K562 (cell line): Measurements from ENCODE around the gene CDC42SE2. TPM values are rescaled to one million over a fixed set of nuclear protein-coding genes. Genes with fewer than 3 reads are reported as not detected.

Experiments
- ATAC-seq: fragments of 200-7000 bp; cut with Tn5 transposase; 3 replicates; pipeline ENCODE4 v1.9.1; 2020; ENCODE audit warnings: moderate library complexity
- BruUV-seq: library from RNA; stranded (reverse); fragments of 400-500 nt; replicated peaks from 2 replicates; lab custom pipeline; 2021; lab: Mats Ljungman, UMichigan
- CTCF ChIA-PET: fragments of 300-600 bp; formaldehyde crosslinking; extraction: SDS; loops from one replicate; lab custom pipeline; 2021; ENCODE audit warnings: low intra/inter-chr PET ratio; lab: Yijun Ruan, JAX
- POLR2A ChIA-PET: fragments of 300-600, 350-650 bp; sonication (Branson Sonifier 250); formaldehyde crosslinking; extraction: SDS; loops from one replicate; lab custom pipeline; 2021; ENCODE audit warnings: antibody characterized with exemption, inconsistent platforms; lab: Yijun Ruan, JAX
- DNase-seq, 4 experiments: peaks; one replicate each; pipeline versions ENCODE4 v3.0.0 to v3.0.0-alpha.2; 2011 to 2018; ENCODE audit warnings: low spot score in 3 of 4, mixed read lengths in 3 of 4; ENCODE audit errors: extremely low read depth in 1 of 4
- FAIRE-seq: peaks from 2 replicates; lab custom pipeline; 2011; peaks lifted over from hg19 to GRCh38; lab: Jason Lieb, UNC
- H2AFZ ChIP-seq: 2 replicates; pipeline ENCODE4 v1.6.0; 2011; ENCODE audit warnings: low read depth, low read length, control low read depth, inconsistent platforms
- H3K27ac ChIP-seq: fragments of 200-600 bp; 3 replicates; pipeline ENCODE4 v1.8.0; 2011; ENCODE audit warnings: low read depth, mild to moderate bottlenecking, control low read depth, inconsistent platforms, low read length, moderate library complexity, mixed read lengths; ENCODE audit errors: extremely low read depth
- H3K27me3 ChIP-seq, 2 experiments: fragments of 300-600 bp in 1 of 2; 2 replicates in 1 of 2; 3 replicates in 1 of 2; pipeline versions ENCODE4 v1.6.0 to v1.8.0; 2011; ENCODE audit warnings: inconsistent platforms in 2 of 2, low read length in 2 of 2, mild to moderate bottlenecking in 1 of 2, mixed read lengths in 1 of 2, moderate library complexity in 1 of 2; ENCODE audit not compliant: control insufficient read depth in 2 of 2, insufficient read depth in 2 of 2
- H3K36me3 ChIP-seq: fragments of 300-600 bp; 3 replicates; pipeline ENCODE4 v1.8.0; 2011; ENCODE audit warnings: mild to moderate bottlenecking, low read length, inconsistent platforms; ENCODE audit not compliant: control insufficient read depth, insufficient read depth
- H3K4me1 ChIP-seq, 2 experiments: fragments of 200-600 bp in 1 of 2; replicated peaks in 1 of 2; 2 replicates in 1 of 2; 3 replicates in 1 of 2; pipeline versions ENCODE4 v1.5.1 to v1.8.0; 2011; ENCODE audit warnings: inconsistent platforms in 2 of 2, low read length in 2 of 2, mild to moderate bottlenecking in 1 of 2, mixed read lengths in 1 of 2, moderate library complexity in 1 of 2; ENCODE audit not compliant: control insufficient read depth in 2 of 2, insufficient read depth in 2 of 2
- H3K4me2 ChIP-seq: 2 replicates; pipeline ENCODE4 v1.6.1; 2011; ENCODE audit warnings: low read length, control low read depth, inconsistent platforms, mixed read lengths; ENCODE audit not compliant: insufficient read depth
- H3K4me3 ChIP-seq: fragments of 200-600 bp; sonication (generic), shearing (Covaris generic); 2 replicates; pipeline ENCODE4 v1.5.1; 2016; ENCODE audit warnings: control low read depth, inconsistent platforms
- H3K79me2 ChIP-seq: fragments of 200-600 bp; 3 replicates; pipeline ENCODE4 v1.8.0; 2011; ENCODE audit warnings: low read length, inconsistent platforms; ENCODE audit not compliant: control insufficient read depth, insufficient read depth
- H3K9ac ChIP-seq, 2 experiments: 2 replicates each; pipeline versions ENCODE4 v1.6.0 to v1.6.1; 2011; ENCODE audit warnings: low read depth in 2 of 2, low read length in 2 of 2, control low read depth in 1 of 2, inconsistent platforms in 1 of 2, mild to moderate bottlenecking in 1 of 2, mixed read lengths in 1 of 2; ENCODE audit not compliant: insufficient read depth in 1 of 2
- H3K9me1 ChIP-seq: one replicate; pipeline ENCODE4 v1.6.0; 2011; ENCODE audit warnings: inconsistent platforms, mild to moderate bottlenecking, low read length, moderate library complexity; ENCODE audit not compliant: control insufficient read depth, insufficient read depth
- H3K9me3 ChIP-seq: replicated peaks from 2 replicates; pipeline ENCODE4 v1.5.1; 2011; ENCODE audit warnings: low read depth, low read length, inconsistent platforms; ENCODE audit not compliant: control insufficient read depth, insufficient read depth
- H4K20me1 ChIP-seq: replicated peaks from 2 replicates; pipeline ENCODE4 v1.6.1; 2011; ENCODE audit warnings: low read length, inconsistent platforms, mixed read lengths; ENCODE audit not compliant: control insufficient read depth, insufficient read depth
- TAF9B ChIP-seq: fragments of 450-650 bp; IDR thresholded peaks from 2 replicates; pipeline ENCODE4 v1.6.1; 2018; ENCODE audit warnings: mild to moderate bottlenecking; ENCODE audit not compliant: partially characterized antibody
- WGBS: fragments of 100-300 bp; shearing (Covaris generic); methylation state at CpG from one replicate; pipeline ENCODE4 v1.1.6; 2016; ENCODE audit warnings: low coverage, mixed read lengths; ENCODE audit not compliant: insufficient coverage; ENCODE audit errors: missing lambda C conversion rate; 5-methylcytosine and 5-hydroxymethylcytosine counted together
- in situ Hi-C: fragments of 300-500 bp; cut with MboI; formaldehyde crosslinking; loops from 4 replicates; pipeline ENCODE4 v1.15.0; 2018; ENCODE audit warnings: inconsistent platforms, mixed read lengths
- intact Hi-C: fragments of 100-400 bp; cut with micrococcal nuclease; formaldehyde crosslinking; loops from 2 replicates; pipeline ENCODE4 v1.14.2; 2022
- polyA plus RNA-seq, 8 experiments: library from polyadenylated mRNA; depleted of rRNA in 4 of 8; stranded (reverse) in 5 of 8; unstranded in 3 of 8; fragments of >200 nt; fragmentation: Nextera tagmentation in 2 of 8; fragmentation: Illumina TruSeq in 1 of 8; extraction: Ambion mirVana in 2 of 8; extraction: Trizol in 1 of 8; gene quantifications; 2 replicates each; pipeline versions ENCODE4 v1.2.1 to v1.2.3, GENCODE V29; 2011 to 2014; ENCODE audit warnings: inconsistent platforms in 1 of 8, missing spikeins in 1 of 8
- total RNA-seq, 7 experiments: library from RNA; depleted of rRNA in 6 of 7; stranded (reverse); fragments of >200 nt in 6 of 7; fragmentation: Illumina TruSeq in 2 of 7; extraction: Trizol in 2 of 7; gene quantifications; 2 replicates each; pipeline versions ENCODE4 v1.2.1 to v1.2.3, GENCODE V29; 2011 to 2021; ENCODE audit warnings: low replicate concordance in 1 of 7
- TF ChIP-seq, protein P1 (sequence below), 2 experiments: fragments of 450-650 bp; IDR thresholded peaks; 2 replicates each; pipeline ENCODE4 v1.6.1; 2016
- TF ChIP-seq, protein P2 (sequence below), 2 experiments: fragments of 150-350 bp in 1 of 2; IDR thresholded peaks; 2 replicates each; pipeline ENCODE4 v1.6.1; 2012 to 2016; ENCODE audit warnings: low read depth in 2 of 2, low read length in 2 of 2, mild to moderate bottlenecking in 1 of 2, moderate library complexity in 1 of 2

Gene CDC42SE2
- total and polyA plus RNA-seq, 9 of the 15 experiments (the other 6 are each of a cell fraction or from before 2014, with no cell fraction given), result 24.8 to 44.3 (median 32.7) TPM

DNA sequence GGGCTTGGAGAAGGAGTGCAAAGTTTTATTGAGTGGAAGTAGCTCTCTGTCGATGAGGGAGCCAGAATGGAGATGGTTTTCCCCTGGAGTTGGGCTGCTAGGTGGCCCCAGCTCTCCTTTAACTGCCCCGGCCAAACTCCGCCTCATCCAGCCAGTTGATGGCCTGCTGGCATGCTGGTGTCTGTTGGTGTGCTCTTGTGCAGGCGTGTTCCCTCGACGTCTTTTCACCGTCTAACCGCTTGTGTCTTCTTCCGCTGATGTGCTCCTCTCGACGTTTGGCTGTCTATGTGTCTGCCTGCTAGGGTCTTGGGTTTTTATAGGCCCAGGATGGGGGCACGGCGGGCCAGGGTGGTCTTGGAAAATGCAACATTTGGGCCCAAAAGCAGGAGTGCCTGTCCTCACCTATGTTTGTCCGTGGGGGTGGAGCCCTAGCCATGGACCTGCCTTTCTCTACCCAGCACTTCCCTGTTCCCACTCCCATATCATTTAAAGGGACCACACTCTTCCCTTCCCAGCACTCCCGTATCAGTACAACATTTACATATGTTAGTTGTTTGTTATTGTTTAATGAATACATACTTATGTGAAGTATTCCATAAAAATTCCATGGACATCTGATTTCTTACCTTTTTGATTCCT is 97.9 kb downstream of the CDC42SE2 start:
- 84% methylated on average over 15 of the region's 15 CpGs for WGBS
- FAIRE-seq (no peak), ATAC-seq (no peak; the same call in 2 of the 3 replicates), DNase-seq (no peak)
- Histone ChIP-seq H3K4me3 (no peak overlapping the region), H3K27ac (no peak overlapping the region), H3K9me3 (no peaks in the 10 kb centered on the region), H3K27me3 (no peaks in the 10 kb centered on the region), H3K9ac (no peak overlapping the region; a peak in 1 of 4 replicates), H3K79me2 (peaks cover 46% of the 10 kb centered on the region), H2AFZ (no peak overlapping the region), H4K20me1 (no peaks in the 10 kb centered on the region), H3K36me3 (peaks cover 33% of the 10 kb centered on the region), H3K4me2 (no peak overlapping the region), H3K4me1 (no peaks in the 10 kb centered on the region; a peak in 1 of 5 replicates), H3K9me1 (no peaks in the 10 kb centered on the region)
- CTCF ChIA-PET, result no interaction called here
- in situ Hi-C loops (no loop called here), intact Hi-C loops (no loop called here)
- TF ChIP-seq, protein P1, sequence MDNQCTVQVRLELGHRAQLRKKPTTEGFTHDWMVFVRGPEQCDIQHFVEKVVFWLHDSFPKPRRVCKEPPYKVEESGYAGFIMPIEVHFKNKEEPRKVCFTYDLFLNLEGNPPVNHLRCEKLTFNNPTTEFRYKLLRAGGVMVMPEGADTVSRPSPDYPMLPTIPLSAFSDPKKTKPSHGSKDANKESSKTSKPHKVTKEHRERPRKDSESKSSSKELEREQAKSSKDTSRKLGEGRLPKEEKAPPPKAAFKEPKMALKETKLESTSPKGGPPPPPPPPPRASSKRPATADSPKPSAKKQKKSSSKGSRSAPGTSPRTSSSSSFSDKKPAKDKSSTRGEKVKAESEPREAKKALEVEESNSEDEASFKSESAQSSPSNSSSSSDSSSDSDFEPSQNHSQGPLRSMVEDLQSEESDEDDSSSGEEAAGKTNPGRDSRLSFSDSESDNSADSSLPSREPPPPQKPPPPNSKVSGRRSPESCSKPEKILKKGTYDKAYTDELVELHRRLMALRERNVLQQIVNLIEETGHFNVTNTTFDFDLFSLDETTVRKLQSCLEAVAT (IDR thresholded peaks at IDR 0.05), result peak in 1 of 2 experiments; percentile 64; a peak in 1 of 4 replicates
- no peak for TF ChIP-seq TAF9B
- TF ChIP-seq, protein P2, sequence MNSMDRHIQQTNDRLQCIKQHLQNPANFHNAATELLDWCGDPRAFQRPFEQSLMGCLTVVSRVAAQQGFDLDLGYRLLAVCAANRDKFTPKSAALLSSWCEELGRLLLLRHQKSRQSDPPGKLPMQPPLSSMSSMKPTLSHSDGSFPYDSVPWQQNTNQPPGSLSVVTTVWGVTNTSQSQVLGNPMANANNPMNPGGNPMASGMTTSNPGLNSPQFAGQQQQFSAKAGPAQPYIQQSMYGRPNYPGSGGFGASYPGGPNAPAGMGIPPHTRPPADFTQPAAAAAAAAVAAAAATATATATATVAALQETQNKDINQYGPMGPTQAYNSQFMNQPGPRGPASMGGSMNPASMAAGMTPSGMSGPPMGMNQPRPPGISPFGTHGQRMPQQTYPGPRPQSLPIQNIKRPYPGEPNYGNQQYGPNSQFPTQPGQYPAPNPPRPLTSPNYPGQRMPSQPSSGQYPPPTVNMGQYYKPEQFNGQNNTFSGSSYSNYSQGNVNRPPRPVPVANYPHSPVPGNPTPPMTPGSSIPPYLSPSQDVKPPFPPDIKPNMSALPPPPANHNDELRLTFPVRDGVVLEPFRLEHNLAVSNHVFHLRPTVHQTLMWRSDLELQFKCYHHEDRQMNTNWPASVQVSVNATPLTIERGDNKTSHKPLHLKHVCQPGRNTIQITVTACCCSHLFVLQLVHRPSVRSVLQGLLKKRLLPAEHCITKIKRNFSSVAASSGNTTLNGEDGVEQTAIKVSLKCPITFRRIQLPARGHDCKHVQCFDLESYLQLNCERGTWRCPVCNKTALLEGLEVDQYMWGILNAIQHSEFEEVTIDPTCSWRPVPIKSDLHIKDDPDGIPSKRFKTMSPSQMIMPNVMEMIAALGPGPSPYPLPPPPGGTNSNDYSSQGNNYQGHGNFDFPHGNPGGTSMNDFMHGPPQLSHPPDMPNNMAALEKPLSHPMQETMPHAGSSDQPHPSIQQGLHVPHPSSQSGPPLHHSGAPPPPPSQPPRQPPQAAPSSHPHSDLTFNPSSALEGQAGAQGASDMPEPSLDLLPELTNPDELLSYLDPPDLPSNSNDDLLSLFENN (IDR thresholded peaks at IDR 0.05; ENCODE audit: low read depth in 2 of 2, low read length in 2 of 2), result no peak
- POLR2A ChIA-PET, result interaction anchor here (0.7 to 1.4 kb wide), 2 partner anchors 11 to 16 kb away, joined by 3 to 4 read pairs; no protein-coding TSS in a partner anchor
- no TSS peak for BruUV-seq
